ENCODE results near the gene ANKUB1.

GRCh38 chr3:149776170-149776569 lies 16.2 kb downstream of the ANKUB1 start:
- TF ChIP-seq, protein P1, sequence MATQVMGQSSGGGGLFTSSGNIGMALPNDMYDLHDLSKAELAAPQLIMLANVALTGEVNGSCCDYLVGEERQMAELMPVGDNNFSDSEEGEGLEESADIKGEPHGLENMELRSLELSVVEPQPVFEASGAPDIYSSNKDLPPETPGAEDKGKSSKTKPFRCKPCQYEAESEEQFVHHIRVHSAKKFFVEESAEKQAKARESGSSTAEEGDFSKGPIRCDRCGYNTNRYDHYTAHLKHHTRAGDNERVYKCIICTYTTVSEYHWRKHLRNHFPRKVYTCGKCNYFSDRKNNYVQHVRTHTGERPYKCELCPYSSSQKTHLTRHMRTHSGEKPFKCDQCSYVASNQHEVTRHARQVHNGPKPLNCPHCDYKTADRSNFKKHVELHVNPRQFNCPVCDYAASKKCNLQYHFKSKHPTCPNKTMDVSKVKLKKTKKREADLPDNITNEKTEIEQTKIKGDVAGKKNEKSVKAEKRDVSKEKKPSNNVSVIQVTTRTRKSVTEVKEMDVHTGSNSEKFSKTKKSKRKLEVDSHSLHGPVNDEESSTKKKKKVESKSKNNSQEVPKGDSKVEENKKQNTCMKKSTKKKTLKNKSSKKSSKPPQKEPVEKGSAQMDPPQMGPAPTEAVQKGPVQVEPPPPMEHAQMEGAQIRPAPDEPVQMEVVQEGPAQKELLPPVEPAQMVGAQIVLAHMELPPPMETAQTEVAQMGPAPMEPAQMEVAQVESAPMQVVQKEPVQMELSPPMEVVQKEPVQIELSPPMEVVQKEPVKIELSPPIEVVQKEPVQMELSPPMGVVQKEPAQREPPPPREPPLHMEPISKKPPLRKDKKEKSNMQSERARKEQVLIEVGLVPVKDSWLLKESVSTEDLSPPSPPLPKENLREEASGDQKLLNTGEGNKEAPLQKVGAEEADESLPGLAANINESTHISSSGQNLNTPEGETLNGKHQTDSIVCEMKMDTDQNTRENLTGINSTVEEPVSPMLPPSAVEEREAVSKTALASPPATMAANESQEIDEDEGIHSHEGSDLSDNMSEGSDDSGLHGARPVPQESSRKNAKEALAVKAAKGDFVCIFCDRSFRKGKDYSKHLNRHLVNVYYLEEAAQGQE (IDR thresholded peaks at IDR 0.05; ENCODE audit: insufficient read depth in 1 of 2, low read depth in 2 of 2, low read length in 1 of 2) = no peak
- TF ChIP-seq, protein P2, sequence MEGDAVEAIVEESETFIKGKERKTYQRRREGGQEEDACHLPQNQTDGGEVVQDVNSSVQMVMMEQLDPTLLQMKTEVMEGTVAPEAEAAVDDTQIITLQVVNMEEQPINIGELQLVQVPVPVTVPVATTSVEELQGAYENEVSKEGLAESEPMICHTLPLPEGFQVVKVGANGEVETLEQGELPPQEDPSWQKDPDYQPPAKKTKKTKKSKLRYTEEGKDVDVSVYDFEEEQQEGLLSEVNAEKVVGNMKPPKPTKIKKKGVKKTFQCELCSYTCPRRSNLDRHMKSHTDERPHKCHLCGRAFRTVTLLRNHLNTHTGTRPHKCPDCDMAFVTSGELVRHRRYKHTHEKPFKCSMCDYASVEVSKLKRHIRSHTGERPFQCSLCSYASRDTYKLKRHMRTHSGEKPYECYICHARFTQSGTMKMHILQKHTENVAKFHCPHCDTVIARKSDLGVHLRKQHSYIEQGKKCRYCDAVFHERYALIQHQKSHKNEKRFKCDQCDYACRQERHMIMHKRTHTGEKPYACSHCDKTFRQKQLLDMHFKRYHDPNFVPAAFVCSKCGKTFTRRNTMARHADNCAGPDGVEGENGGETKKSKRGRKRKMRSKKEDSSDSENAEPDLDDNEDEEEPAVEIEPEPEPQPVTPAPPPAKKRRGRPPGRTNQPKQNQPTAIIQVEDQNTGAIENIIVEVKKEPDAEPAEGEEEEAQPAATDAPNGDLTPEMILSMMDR (IDR thresholded peaks at IDR 0.05) = no peak
- no peak for TF ChIP-seq TCF7L2 (IDR thresholded peaks at IDR 0.05; ENCODE audit: low read depth, low read length)

All from Panc1 (cell line).